Thoracic aorta (tissue), 2 donors: ENCODE data around the gene RGMB. TPM values are rescaled to one million over a fixed set of nuclear protein-coding genes. Genes with fewer than 3 reads are reported as not detected.
A peak's percentile ranks its signal among the peaks of the same experiment; 100 is the strongest.

Experiments used
- ATAC-seq: fragments of 150-250 bp; one replicate; pipeline ENCODE4 v1.8.0; 2017; ENCODE audit warnings: low read depth; ENCODE audit not compliant: insufficient number of reproducible peaks, low FRiP score
- DNase-seq: peaks from one replicate; pipeline ENCODE4 v3.0.0-alpha.2; 2020; ENCODE audit warnings: low spot score
- H3K27ac ChIP-seq, 2 donors: fragments of 200-600 bp; sonication (generic); 1 replicate in 1 of 2; 2 replicates in 1 of 2; pipeline ENCODE4 v1.5.1; 2016; ENCODE audit warnings: mild to moderate bottlenecking in 2 of 2, moderate library complexity in 2 of 2
- H3K27me3 ChIP-seq: fragments of 200-600 bp; sonication (generic); replicated peaks from 2 replicates; pipeline ENCODE4 v1.6.0; 2016; ENCODE audit warnings: mild to moderate bottlenecking; ENCODE audit not compliant: insufficient read depth
- H3K36me3 ChIP-seq: fragments of 200-600 bp; sonication (generic); one replicate; pipeline ENCODE4 v1.5.1; 2016
- H3K4me1 ChIP-seq, 2 donors: fragments of 200-600 bp; sonication (generic); 1 replicate in 1 of 2; 2 replicates in 1 of 2; pipeline versions ENCODE4 v1.5.1 to v1.6.0; 2016; ENCODE audit warnings: low read depth in 2 of 2, mild to moderate bottlenecking in 1 of 2; ENCODE audit not compliant: control insufficient read depth in 1 of 2
- H3K4me3 ChIP-seq: fragments of 200-600 bp; sonication (generic); 2 replicates; pipeline ENCODE4 v1.5.1; 2016; ENCODE audit warnings: mild to moderate bottlenecking
- H3K9me3 ChIP-seq: fragments of 200-600 bp; sonication (generic); 2 replicates; pipeline ENCODE4 v1.5.1; 2016
- CTCF ChIP-seq: fragments of 200-600 bp; sonication (generic); IDR thresholded peaks from one replicate; pipeline ENCODE4 v1.5.1; 2019; ENCODE audit warnings: antibody characterized with exemption
- total RNA-seq, 2 donors: library from RNA; depleted of rRNA; stranded (reverse); fragments of >200 nt; gene quantifications; one replicate each; pipeline versions ENCODE4 v1.1.0 to v1.2.3, GENCODE V29; 2016

The RGMB gene
- total RNA-seq, 2 donors from 2014 or later, result 11.9 to 23.1 TPM

GRCh38 chr5:98775246-98776065 is 2.0 kb downstream of the RGMB start:
- DNase-seq (no peak), ATAC-seq (no peak)
- Histone ChIP-seq H3K4me3 (peak overlapping the region; percentile 91), H3K9me3 (no peaks in the 10 kb centered on the region), H3K27ac (no peak overlapping the region), H3K36me3 (peaks cover 4% of the 10 kb centered on the region), H3K4me1 (peaks cover 12 to 25% of the 10 kb centered on the region in 2 donors), H3K27me3 (no peaks in the 10 kb centered on the region)
- no peak for TF ChIP-seq CTCF

DNA sequence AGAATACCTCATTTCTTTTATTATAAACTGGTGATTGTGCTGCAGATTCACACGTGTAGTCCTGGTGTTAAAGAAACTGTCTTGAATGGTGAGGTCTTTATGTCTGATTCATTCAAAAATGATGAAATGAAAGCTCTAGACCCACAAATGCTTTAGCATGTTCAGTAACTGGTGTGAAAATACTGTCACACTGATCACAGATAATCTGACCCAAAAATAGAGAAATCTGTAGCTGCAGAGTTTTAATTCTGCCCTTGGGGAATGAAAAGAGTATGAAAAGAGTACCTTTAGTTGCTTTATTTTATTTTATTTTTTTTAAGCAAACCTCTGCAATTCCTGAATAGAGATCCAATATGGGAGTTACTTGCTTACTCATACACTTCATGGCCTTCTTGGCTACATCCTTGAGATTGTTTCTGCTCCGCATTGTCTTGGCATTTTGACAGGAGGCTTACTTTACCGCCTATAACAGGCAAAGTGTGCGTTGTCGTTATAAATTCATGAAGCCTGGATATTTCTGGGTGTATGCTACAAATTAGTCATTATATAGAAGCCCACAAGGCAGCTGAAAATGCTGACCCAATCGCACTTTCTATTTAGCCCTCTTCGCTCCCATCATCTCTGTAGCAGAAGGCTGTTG is 2.7 kb downstream of the RGMB start:
- H3K27ac ChIP-seq, result no peak overlapping the region

GRCh38 chr5:98777295-98777694 is 3.8 kb downstream of the RGMB start:
- no peak overlapping the region for H3K4me3 ChIP-seq
- no peaks in the 10 kb centered on the region for H3K27me3 ChIP-seq
- no peaks in the 10 kb centered on the region for H3K9me3 ChIP-seq
- ATAC-seq (no peak), DNase-seq (no peak)
- H3K4me1 ChIP-seq, result peaks cover 12 to 24% of the 10 kb centered on the region in 2 donors
- peaks cover 4% of the 10 kb centered on the region for H3K36me3 ChIP-seq
- H3K27ac ChIP-seq, result no peak overlapping the region
- no peak for TF ChIP-seq CTCF

More for the DNA sequence above, 2.7 kb downstream of the RGMB start:
- Histone ChIP-seq H3K36me3 (peaks cover 4% of the 10 kb centered on the region), H3K4me1 (peaks cover 12 to 25% of the 10 kb centered on the region in 2 donors), H3K27me3 (no peaks in the 10 kb centered on the region), H3K9me3 (no peaks in the 10 kb centered on the region), H3K4me3 (no peak overlapping the region)
- DNase-seq (no peak), ATAC-seq (no peak)
- TF ChIP-seq CTCF, result no peak

DNA sequence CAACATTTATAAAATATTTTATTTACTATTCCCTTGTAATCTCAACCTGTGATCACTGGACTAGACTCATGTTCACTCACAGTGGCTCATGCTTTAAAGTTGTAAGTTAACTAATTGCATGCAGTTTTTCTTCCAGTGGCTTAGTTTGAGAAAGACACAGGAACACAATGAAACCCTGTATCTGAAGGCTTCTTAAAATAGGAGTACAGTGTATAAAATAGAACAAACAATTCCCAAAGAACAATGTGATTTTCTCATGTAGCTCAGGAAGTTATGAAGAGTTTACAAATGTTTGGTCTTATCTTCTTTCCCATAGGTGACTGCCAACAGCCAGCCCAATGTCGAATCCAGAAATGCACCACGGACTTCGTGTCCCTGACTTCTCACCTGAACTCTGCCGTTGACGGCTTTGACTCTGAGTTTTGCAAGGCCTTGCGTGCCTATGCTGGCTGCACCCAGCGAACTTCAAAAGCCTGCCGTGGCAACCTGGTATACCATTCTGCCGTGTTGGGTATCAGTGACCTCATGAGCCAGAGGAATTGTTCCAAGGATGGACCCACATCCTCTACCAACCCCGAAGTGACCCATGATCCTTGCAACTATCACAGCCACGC is 5.9 kb downstream of the RGMB start:
- Histone ChIP-seq H3K4me1 (peaks cover 12 to 19% of the 10 kb centered on the region in 2 donors), H3K9me3 (no peaks in the 10 kb centered on the region), H3K27me3 (no peaks in the 10 kb centered on the region), H3K27ac (no peak overlapping the region), H3K4me3 (no peak overlapping the region), H3K36me3 (peaks cover 4% of the 10 kb centered on the region)
- ATAC-seq (no peak), DNase-seq (no peak)
- no peak for TF ChIP-seq CTCF

GRCh38 chr5:98780390-98780789 is 6.9 kb downstream of the RGMB start:
- Histone ChIP-seq H3K9me3 (no peaks in the 10 kb centered on the region), H3K4me3 (no peak overlapping the region), H3K36me3 (peaks cover 4% of the 10 kb centered on the region), H3K4me1 (peaks cover 7 to 19% of the 10 kb centered on the region in 2 donors), H3K27me3 (no peaks in the 10 kb centered on the region), H3K27ac (no peak overlapping the region)
- DNase-seq, result no peak
- ATAC-seq, result no peak
- TF ChIP-seq CTCF, result no peak
